ENCODE results near the gene MACROD1. TPM values are rescaled to one million over a fixed set of nuclear protein-coding genes. Genes with fewer than 3 reads are reported as not detected.

Gene MACROD1
- total and polyA plus RNA-seq, 9 of the 15 experiments (the other 6 are each of a cell fraction or from before 2014, with no cell fraction given): 1.1 to 60.0 (median 26.4) TPM

DNA sequence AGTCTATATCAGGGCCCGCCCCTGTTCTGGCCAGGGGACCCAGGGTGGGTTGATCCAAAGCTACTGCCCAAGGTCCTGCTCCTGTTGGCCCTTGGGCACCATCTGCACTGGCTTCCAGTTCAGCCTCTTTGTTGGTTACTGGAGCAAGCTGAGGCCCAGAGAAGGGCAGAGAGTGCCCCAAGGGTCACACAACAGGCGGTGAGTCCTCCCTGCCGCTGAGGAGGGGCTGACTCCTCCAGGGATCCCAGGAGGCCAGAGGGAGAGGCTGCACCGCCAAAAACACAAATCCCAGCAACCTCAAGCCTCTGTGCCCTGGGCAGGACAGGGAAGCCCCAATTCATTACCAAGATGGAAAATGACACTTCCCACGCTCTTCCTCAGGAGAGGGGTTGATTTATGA is 61.3 kb downstream of the MACROD1 start:
- Histone ChIP-seq H3K4me1 (replicated peaks in 1 of 2; ENCODE audit: control insufficient read depth in 2 of 2, insufficient read depth in 2 of 2, low read length in 2 of 2) (peaks cover 0 to 16% of the 10 kb centered on the region in 2 experiments; a peak in 3 of 5 replicates), H3K9me3 (replicated peaks; ENCODE audit: control insufficient read depth, insufficient read depth, low read depth, low read length) (no peaks in the 10 kb centered on the region), H3K9ac (ENCODE audit: insufficient read depth in 1 of 2, low read depth in 2 of 2, low read length in 2 of 2) (no peak overlapping the region), H3K27me3 (ENCODE audit: control insufficient read depth in 2 of 2, insufficient read depth in 2 of 2, low read length in 2 of 2) (no peaks in the 10 kb centered on the region), H3K36me3 (ENCODE audit: control insufficient read depth, insufficient read depth, low read length) (no peaks in the 10 kb centered on the region), H4K20me1 (replicated peaks; ENCODE audit: control insufficient read depth, insufficient read depth, low read length) (peaks cover 34% of the 10 kb centered on the region), H3K4me2 (ENCODE audit: insufficient read depth, low read length) (no peak overlapping the region), H3K9me1 (ENCODE audit: control insufficient read depth, insufficient read depth, low read length) (peaks cover 8% of the 10 kb centered on the region), H3K4me3 (no peak overlapping the region), H2AFZ (ENCODE audit: low read depth, low read length) (no peak overlapping the region), H3K27ac (ENCODE audit: extremely low read depth, low read depth, low read length) (no peak overlapping the region), H3K79me2 (ENCODE audit: control insufficient read depth, insufficient read depth, low read length) (no peaks in the 10 kb centered on the region)
- in situ Hi-C loops (cut with MboI) (no loop called here), intact Hi-C loops (cut with micrococcal nuclease) (no loop called here)
- DNase-seq (ENCODE audit: extremely low read depth in 1 of 4, low spot score in 3 of 4) (no peak), ATAC-seq (no peak), FAIRE-seq (no peak)
- 56% methylated on average over 5 of the region's 5 CpGs for WGBS (ENCODE audit: insufficient coverage, low coverage, missing lambda C conversion rate)
- BruUV-seq (replicated peaks): no TSS peak
- TF ChIP-seq ZNF263 (CRISPR knock-in tag; IDR thresholded peaks at IDR 0.05; ENCODE audit: borderline replicate concordance): peak; percentile 33; the same call in 1 of the 2 replicates
- no peak for TF ChIP-seq THAP7 (CRISPR knock-in tag; IDR thresholded peaks at IDR 0.05)
- ChIA-PET POLR2A (interaction anchor here (0.8 to 1.6 kb wide), 3 partner anchors 9 to 30 kb away, joined by 3 read pairs; no protein-coding TSS in a partner anchor), CTCF (ENCODE audit: low intra/inter-chr PET ratio) (no interaction called here)

DNA sequence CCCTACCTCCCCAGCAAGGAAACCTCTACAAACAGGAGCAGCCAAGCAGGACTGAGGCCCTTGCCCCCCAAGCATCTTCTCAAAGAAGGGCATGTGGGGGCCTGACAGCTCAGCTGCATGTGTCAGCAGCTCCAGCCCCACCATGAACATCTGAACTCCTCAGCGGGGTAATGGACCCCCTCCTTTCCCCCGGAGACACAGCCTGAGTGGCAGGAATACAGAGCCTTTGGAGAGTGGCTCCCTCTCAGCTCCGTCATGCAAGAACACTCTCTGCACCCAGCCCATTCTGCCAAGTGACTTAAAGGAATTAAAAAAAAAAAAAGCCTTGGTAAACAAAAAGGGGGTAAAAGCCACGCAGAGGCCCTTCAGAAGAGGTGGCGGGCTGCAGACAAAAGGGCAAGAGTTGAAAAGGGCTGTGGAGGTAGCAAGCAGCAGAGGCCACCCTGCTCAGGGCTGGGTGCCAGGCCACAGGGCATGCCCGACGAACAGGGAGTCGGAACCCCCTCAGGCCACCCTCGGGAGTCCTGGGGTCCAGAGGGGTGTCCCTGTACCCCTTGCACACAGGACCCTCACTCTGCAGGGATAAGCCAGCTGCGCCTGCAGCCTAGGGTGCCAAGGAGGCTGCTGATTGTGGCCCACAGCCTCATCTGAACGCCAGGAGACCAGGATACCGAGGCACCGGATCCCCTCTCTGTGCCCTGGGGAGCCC is 62.5 kb downstream of the MACROD1 start:
- no TSS peak for BruUV-seq (replicated peaks)
- POLR2A ChIA-PET: interaction anchor here (0.6 kb wide), 1 partner anchor 39 kb away, joined by 3 read pairs; no protein-coding TSS in a partner anchor
- Histone ChIP-seq H3K4me1 (replicated peaks in 1 of 2; ENCODE audit: control insufficient read depth in 2 of 2, insufficient read depth in 2 of 2, low read length in 2 of 2) (peaks cover 0 to 11% of the 10 kb centered on the region in 2 experiments; a peak in 2 of 5 replicates), H3K9me1 (ENCODE audit: control insufficient read depth, insufficient read depth, low read length) (peaks cover 8% of the 10 kb centered on the region), H3K36me3 (ENCODE audit: control insufficient read depth, insufficient read depth, low read length) (no peaks in the 10 kb centered on the region), H3K4me3 (no peak overlapping the region), H3K9ac (ENCODE audit: insufficient read depth in 1 of 2, low read depth in 2 of 2, low read length in 2 of 2) (no peak overlapping the region), H2AFZ (ENCODE audit: low read depth, low read length) (no peak overlapping the region), H4K20me1 (replicated peaks; ENCODE audit: control insufficient read depth, insufficient read depth, low read length) (peaks cover 41% of the 10 kb centered on the region), H3K9me3 (replicated peaks; ENCODE audit: control insufficient read depth, insufficient read depth, low read depth, low read length) (no peaks in the 10 kb centered on the region), H3K79me2 (ENCODE audit: control insufficient read depth, insufficient read depth, low read length) (no peaks in the 10 kb centered on the region), H3K4me2 (ENCODE audit: insufficient read depth, low read length) (no peak overlapping the region), H3K27me3 (ENCODE audit: control insufficient read depth in 2 of 2, insufficient read depth in 2 of 2, low read length in 2 of 2) (no peaks in the 10 kb centered on the region), H3K27ac (ENCODE audit: extremely low read depth, low read depth, low read length) (no peak overlapping the region)
- FAIRE-seq (no peak), DNase-seq (ENCODE audit: extremely low read depth in 1 of 4, low spot score in 3 of 4) (no peak), ATAC-seq (no peak)
- no peak for TF ChIP-seq AFF1 (IDR thresholded peaks at IDR 0.05; ENCODE audit: low read depth in 1 of 2, partially characterized antibody in 2 of 2)
- intact Hi-C loops (cut with micrococcal nuclease): no loop called here
- in situ Hi-C loops (cut with MboI): no loop called here
- WGBS (ENCODE audit: insufficient coverage, low coverage, missing lambda C conversion rate): 59% methylated on average over 11 of the region's 13 CpGs
- CTCF ChIA-PET (ENCODE audit: low intra/inter-chr PET ratio): no interaction called here
